ENCODE results near the gene GPR39.

The GPR39 gene

DNA sequence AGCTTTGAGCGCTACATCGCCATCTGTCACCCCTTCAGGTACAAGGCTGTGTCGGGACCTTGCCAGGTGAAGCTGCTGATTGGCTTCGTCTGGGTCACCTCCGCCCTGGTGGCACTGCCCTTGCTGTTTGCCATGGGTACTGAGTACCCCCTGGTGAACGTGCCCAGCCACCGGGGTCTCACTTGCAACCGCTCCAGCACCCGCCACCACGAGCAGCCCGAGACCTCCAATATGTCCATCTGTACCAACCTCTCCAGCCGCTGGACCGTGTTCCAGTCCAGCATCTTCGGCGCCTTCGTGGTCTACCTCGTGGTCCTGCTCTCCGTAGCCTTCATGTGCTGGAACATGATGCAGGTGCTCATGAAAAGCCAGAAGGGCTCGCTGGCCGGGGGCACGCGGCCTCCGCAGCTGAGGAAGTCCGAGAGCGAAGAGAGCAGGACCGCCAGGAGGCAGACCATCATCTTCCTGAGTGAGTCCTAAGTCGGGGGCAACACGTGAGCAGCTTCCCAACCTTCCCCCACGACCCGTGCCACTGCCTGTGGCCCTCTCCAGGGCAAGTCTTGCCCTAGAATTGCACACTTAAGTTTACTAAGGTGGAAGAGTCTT is 928 bp downstream of the GPR39 start:
- Mint-ChIP-seq H3K9me3 (peaks cover 10% of the 10 kb centered on the region), H3K4me3 (no peak overlapping the region), H3K4me1 (no peaks in the 10 kb centered on the region), H3K27me3 (peaks cover 11% of the 10 kb centered on the region), H3K36me3 (ENCODE audit: insufficient read depth) (no peaks in the 10 kb centered on the region), H3K27ac (ENCODE audit: low read depth) (no peak overlapping the region)
- no peak for DNase-seq (ENCODE audit: low spot score in 2 of 2)
- ATAC-seq (replicated peaks; ENCODE audit: extremely low read depth, poor library complexity, severe bottlenecking) = no peak

DNA sequence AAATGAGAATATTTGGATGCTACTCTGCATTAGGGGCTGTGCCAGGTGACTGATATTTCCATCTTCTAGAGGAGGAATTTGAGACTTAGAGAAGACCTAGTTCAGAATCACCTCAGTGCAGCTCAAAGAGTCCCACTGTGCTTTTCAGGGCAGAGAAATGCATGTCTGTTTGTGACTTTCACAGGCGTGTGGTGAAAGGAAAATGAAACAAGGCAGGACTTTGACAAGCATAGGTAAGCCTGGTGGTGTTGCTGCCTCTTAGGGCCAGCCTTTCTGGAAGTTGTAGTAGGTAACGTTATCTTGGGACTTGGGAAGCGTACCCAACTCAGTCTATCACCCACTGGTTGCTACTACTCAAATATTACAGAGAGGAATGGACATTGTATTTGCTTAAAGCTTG is 2.6 kb downstream of the GPR39 start:
- no peaks in the 10 kb centered on the region for H3K36me3 Mint-ChIP-seq (ENCODE audit: insufficient read depth)
- no peaks in the 10 kb centered on the region for H3K4me1 Mint-ChIP-seq
- no peak overlapping the region for H3K27ac Mint-ChIP-seq (ENCODE audit: low read depth)
- no peak overlapping the region for H3K4me3 Mint-ChIP-seq
- DNase-seq (ENCODE audit: low spot score in 2 of 2) = no peak
- peaks cover 11% of the 10 kb centered on the region for H3K27me3 Mint-ChIP-seq
- peaks cover 20% of the 10 kb centered on the region for H3K9me3 Mint-ChIP-seq
- no peak for ATAC-seq (replicated peaks; ENCODE audit: extremely low read depth, poor library complexity, severe bottlenecking)

DNA sequence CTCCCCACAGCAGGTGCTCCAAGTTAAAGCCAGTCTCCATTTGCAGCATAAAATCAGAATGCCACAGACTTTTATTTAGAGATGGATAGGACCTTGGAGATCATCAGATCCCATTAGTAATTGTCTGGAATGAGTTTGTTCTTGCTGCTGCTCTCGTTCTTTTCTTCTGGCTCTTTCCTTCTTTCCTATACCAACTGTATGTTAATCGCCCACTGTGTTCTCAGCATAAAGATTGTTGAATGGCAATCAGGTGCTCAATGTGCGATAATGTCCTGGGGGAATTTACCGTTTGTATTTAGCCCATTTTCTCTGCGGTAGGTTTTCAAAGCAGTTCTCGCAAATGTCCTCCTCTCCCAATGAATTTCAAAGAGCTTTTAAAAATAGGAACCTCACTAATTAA is 3.3 kb downstream of the GPR39 start:
- ATAC-seq (replicated peaks; ENCODE audit: extremely low read depth, poor library complexity, severe bottlenecking) = no peak
- no peak for DNase-seq (ENCODE audit: low spot score in 2 of 2)
- H3K27me3 Mint-ChIP-seq = peaks cover 11% of the 10 kb centered on the region
- no peak overlapping the region for H3K4me3 Mint-ChIP-seq
- H3K9me3 Mint-ChIP-seq = peaks cover 20% of the 10 kb centered on the region
- H3K4me1 Mint-ChIP-seq = no peaks in the 10 kb centered on the region
- no peaks in the 10 kb centered on the region for H3K36me3 Mint-ChIP-seq (ENCODE audit: insufficient read depth)
- H3K27ac Mint-ChIP-seq (ENCODE audit: low read depth) = no peak overlapping the region

DNA sequence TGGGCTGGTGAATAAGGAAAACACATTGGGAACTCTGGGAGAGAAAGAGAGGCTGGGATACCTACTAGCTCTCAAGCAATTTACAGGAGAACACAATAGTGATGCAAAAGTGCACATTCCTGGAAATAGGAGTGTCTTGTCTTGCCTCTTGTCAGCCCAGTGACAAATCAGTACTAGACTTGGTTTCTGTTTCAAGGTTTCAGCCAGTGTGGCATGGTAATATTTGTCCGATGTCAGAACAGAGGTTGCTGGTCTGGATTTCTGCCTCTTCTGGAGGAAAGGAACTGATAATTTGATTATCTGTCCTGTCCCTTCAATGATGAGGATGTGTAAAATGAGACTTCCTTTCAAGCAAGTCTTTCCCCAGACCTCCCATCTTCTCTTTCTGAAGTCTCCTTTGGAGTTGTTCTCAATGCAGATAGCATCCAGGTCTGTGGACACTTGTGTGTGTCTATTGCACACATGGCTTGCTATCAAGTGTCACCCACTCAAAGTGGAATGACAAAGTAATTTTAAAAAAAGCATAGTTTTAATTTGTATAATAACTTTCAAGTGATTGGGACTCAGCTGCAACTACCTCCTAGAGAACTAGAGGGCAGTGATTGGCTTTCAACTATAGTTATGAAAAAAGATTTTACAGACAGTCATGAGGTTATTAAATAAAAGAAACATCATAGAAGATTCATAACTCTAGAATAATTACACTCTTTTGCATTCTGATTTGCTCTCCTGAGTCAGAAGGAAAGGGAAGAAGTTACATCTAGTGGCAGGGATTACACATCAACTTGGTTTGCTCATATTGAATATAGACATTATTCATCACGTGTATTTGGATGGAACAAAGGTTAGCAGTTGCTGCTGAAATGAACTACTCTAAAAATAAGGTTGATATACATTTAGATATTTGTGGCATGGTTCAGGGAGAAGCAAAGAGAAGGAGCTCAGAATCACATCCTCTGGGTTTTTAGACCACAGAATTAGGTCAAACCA is 4.5 kb downstream of the GPR39 start:
- ATAC-seq (replicated peaks; ENCODE audit: extremely low read depth, poor library complexity, severe bottlenecking) (no peak), DNase-seq (ENCODE audit: low spot score in 2 of 2) (no peak)
- no peaks in the 10 kb centered on the region for H3K4me1 Mint-ChIP-seq
- no peak overlapping the region for H3K4me3 Mint-ChIP-seq
- H3K27ac Mint-ChIP-seq (ENCODE audit: low read depth) = no peak overlapping the region
- peaks cover 20% of the 10 kb centered on the region for H3K9me3 Mint-ChIP-seq
- H3K27me3 Mint-ChIP-seq = peaks cover 11% of the 10 kb centered on the region
- H3K36me3 Mint-ChIP-seq (ENCODE audit: insufficient read depth) = no peaks in the 10 kb centered on the region

DNA sequence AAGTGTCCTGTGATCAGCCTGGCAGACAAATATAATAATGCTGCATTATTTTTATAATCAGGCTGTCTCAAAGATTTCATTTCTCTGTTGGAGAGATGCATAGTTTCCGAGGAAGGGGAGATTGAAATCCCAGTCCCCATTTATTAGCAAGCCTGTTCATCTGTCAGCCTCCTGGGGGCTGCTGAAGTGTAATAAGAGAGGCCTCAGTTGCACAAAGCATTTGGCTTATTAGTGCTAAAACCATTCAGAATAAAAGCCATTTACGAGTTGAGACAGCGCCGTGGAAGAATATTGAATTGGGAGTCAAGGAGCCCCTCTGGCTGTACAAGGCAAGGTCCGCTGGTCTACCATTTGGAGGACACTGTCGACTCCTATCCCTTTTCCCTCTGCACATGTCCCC is 6.1 kb downstream of the GPR39 start:
- peaks cover 7% of the 10 kb centered on the region for H3K27me3 Mint-ChIP-seq
- H3K4me3 Mint-ChIP-seq = no peak overlapping the region
- no peak overlapping the region for H3K27ac Mint-ChIP-seq (ENCODE audit: low read depth)
- ATAC-seq (replicated peaks; ENCODE audit: extremely low read depth, poor library complexity, severe bottlenecking) (no peak), DNase-seq (ENCODE audit: low spot score in 2 of 2) (no peak)
- H3K36me3 Mint-ChIP-seq (ENCODE audit: insufficient read depth) = no peaks in the 10 kb centered on the region
- no peaks in the 10 kb centered on the region for H3K4me1 Mint-ChIP-seq
- H3K9me3 Mint-ChIP-seq = peaks cover 18% of the 10 kb centered on the region

DNA sequence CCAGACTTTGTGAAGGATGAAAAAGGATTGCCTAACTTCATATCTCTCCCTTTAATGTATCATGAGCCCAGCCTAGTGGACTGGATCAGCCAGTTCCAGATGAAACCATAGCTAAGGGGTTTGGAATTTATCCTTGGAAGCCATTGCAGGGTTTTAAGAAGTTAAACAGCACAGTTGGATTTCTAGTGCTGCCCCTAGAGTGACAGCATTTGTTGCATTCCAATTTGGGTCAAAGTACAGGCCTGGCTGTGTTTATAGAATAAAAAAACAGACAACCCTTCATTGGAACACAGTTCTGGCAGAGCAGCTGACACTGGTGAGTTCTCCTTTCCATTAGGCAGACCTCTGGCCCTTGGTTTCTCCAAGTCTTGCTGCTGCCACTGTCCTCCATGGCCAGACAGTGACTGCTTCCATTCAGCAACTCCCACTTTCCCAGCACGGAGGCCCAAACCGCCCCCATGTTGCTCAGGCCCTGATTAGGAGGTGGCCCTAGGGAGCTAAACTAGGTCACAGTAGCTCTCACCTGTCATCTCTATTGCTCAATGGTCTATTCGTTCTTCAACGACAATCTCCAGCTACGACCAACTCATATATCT is 8.0 kb downstream of the GPR39 start:
- H3K27ac Mint-ChIP-seq (ENCODE audit: low read depth) = no peak overlapping the region
- DNase-seq (ENCODE audit: low spot score in 2 of 2) (no peak), ATAC-seq (replicated peaks; ENCODE audit: extremely low read depth, poor library complexity, severe bottlenecking) (no peak)
- peaks cover 16% of the 10 kb centered on the region for H3K9me3 Mint-ChIP-seq
- no peaks in the 10 kb centered on the region for H3K36me3 Mint-ChIP-seq (ENCODE audit: insufficient read depth)
- no peak overlapping the region for H3K4me3 Mint-ChIP-seq
- no peaks in the 10 kb centered on the region for H3K27me3 Mint-ChIP-seq
- H3K4me1 Mint-ChIP-seq = no peaks in the 10 kb centered on the region

DNA sequence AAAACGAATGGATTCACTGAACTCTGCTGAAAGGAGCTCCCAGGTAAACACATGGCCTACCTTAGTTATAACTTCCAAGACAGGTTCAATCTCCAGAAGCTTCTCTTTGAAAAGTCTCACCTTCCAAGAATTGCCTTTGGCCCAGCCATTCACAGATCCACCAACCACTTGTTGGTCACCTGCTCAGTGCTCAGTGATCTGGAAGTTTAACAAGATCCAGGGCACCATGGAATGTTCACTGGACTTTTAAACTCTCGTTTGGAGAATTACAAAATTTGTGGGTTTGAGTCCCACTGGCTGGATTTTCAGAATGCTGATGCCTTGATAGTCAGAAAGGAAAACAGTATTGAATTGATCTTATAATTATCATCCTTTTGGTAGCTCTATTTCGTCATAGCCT is 9.4 kb downstream of the GPR39 start:
- ATAC-seq (replicated peaks; ENCODE audit: extremely low read depth, poor library complexity, severe bottlenecking) (no peak), DNase-seq (ENCODE audit: low spot score in 2 of 2) (no peak)
- Mint-ChIP-seq H3K4me3 (no peak overlapping the region), H3K27ac (ENCODE audit: low read depth) (no peak overlapping the region), H3K27me3 (no peaks in the 10 kb centered on the region), H3K9me3 (peaks cover 21% of the 10 kb centered on the region), H3K36me3 (ENCODE audit: insufficient read depth) (no peaks in the 10 kb centered on the region), H3K4me1 (no peaks in the 10 kb centered on the region)

DNA sequence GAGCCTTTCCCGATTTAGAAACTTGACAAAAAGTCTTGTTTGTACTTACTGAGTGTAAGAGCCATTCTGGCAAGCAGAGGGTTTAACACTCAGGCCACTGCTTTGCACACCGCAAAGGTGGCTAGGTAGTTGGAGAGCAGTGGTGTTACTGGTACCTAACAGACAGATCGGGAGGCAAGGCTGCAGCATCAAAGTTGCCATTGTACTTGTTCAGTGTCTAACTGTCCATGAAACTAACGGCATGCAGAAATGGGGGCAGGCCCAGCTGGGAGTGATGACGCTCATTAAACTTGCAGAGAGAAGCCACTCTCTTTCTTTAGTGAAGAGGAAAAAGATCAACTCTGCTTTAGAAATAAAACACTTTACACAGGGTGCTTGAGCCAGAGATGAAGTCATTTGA is 10.1 kb downstream of the GPR39 start:
- ATAC-seq (replicated peaks; ENCODE audit: extremely low read depth, poor library complexity, severe bottlenecking) (no peak), DNase-seq (ENCODE audit: low spot score in 2 of 2) (no peak)
- no peak overlapping the region for H3K4me3 Mint-ChIP-seq
- H3K27me3 Mint-ChIP-seq = no peaks in the 10 kb centered on the region
- H3K9me3 Mint-ChIP-seq = peaks cover 17% of the 10 kb centered on the region
- H3K27ac Mint-ChIP-seq (ENCODE audit: low read depth) = no peak overlapping the region
- H3K36me3 Mint-ChIP-seq (ENCODE audit: insufficient read depth) = no peaks in the 10 kb centered on the region
- H3K4me1 Mint-ChIP-seq = no peaks in the 10 kb centered on the region

DNA sequence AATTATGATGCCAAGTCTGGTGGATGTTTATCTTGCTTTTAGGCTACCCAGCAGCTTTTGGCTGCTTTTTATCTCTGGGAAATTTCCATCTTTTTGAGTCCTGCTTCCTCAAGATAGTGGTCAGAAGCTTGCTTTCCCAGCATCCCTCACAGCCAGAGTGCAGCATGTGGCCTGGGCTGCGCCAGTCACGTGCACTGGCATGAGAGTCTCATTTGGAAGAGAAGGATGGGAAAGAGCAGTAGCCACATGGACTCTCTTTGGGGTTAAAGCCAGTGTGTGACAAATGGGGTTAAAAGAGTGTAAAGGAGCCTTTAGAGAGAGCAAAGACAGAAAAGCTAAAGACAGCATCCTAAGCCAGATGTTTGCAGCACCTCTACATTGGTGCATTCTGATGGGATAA is 12.7 kb downstream of the GPR39 start:
- ATAC-seq (replicated peaks; ENCODE audit: extremely low read depth, poor library complexity, severe bottlenecking) = no peak
- peaks cover 15% of the 10 kb centered on the region for H3K9me3 Mint-ChIP-seq
- no peaks in the 10 kb centered on the region for H3K27me3 Mint-ChIP-seq
- H3K4me1 Mint-ChIP-seq = no peaks in the 10 kb centered on the region
- H3K27ac Mint-ChIP-seq (ENCODE audit: low read depth) = no peak overlapping the region
- H3K36me3 Mint-ChIP-seq (ENCODE audit: insufficient read depth) = no peaks in the 10 kb centered on the region
- DNase-seq (ENCODE audit: low spot score in 2 of 2) = no peak
- no peak overlapping the region for H3K4me3 Mint-ChIP-seq

DNA sequence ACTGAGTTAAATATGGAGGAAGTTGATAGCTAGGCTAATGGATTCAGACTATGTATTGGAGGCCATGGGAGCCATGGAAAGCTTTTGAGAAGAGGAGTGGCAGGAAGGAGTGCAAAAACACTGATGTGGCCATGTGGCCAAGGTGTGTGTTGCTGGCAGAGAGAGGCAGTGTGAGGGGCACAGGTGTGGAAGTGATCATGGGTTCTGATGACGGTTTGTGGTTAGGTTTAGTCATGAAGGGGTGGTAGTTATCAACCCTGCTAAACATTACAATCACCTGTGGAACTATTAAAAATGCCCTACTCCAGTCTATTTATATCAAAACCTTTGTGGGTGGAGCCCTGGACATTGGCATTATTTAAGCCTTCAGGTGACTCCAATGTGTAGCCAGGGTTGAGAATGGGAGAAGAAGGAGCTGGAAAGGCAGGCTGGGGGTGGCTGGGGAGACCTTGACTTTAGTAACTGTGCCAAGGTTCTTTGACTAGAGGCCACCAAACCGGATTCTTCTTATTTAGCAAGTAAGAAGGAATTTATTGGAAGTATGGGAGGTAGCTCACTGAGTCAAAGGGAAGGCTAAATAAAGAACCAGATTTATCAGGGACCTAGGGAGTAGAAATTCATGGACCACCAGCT is 13.5 kb downstream of the GPR39 start:
- H3K36me3 Mint-ChIP-seq (ENCODE audit: insufficient read depth) = no peaks in the 10 kb centered on the region
- ATAC-seq (replicated peaks; ENCODE audit: extremely low read depth, poor library complexity, severe bottlenecking) = no peak
- H3K4me1 Mint-ChIP-seq = no peaks in the 10 kb centered on the region
- H3K27me3 Mint-ChIP-seq = no peaks in the 10 kb centered on the region
- no peak overlapping the region for H3K4me3 Mint-ChIP-seq
- no peak overlapping the region for H3K27ac Mint-ChIP-seq (ENCODE audit: low read depth)
- DNase-seq (ENCODE audit: low spot score in 2 of 2) = no peak
- H3K9me3 Mint-ChIP-seq = peaks cover 15% of the 10 kb centered on the region

DNA sequence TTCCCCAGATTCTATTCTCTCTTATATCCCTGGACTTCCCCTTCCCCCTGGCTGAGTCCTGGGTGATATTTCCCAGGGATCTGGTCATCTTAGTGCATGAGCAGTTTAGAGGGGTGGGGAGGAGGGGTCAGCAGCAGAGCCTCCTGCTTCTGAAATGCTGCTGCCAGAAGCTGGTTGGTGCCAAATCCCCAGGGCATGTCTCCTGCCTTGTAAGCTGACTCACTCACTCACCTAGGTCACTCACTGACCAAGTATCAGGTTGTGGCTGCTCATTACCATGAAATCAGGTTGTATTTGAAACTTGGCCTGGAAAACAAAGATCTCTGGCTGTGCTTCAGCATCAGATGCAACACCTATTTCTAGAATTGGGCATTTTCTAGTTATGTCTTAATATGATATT is 14.3 kb downstream of the GPR39 start:
- no peak for DNase-seq (ENCODE audit: low spot score in 2 of 2)
- Mint-ChIP-seq H3K4me1 (no peaks in the 10 kb centered on the region), H3K27ac (ENCODE audit: low read depth) (no peak overlapping the region), H3K27me3 (no peaks in the 10 kb centered on the region), H3K4me3 (no peak overlapping the region), H3K36me3 (ENCODE audit: insufficient read depth) (no peaks in the 10 kb centered on the region), H3K9me3 (peaks cover 15% of the 10 kb centered on the region)
- ATAC-seq (replicated peaks; ENCODE audit: extremely low read depth, poor library complexity, severe bottlenecking) = no peak

DNA sequence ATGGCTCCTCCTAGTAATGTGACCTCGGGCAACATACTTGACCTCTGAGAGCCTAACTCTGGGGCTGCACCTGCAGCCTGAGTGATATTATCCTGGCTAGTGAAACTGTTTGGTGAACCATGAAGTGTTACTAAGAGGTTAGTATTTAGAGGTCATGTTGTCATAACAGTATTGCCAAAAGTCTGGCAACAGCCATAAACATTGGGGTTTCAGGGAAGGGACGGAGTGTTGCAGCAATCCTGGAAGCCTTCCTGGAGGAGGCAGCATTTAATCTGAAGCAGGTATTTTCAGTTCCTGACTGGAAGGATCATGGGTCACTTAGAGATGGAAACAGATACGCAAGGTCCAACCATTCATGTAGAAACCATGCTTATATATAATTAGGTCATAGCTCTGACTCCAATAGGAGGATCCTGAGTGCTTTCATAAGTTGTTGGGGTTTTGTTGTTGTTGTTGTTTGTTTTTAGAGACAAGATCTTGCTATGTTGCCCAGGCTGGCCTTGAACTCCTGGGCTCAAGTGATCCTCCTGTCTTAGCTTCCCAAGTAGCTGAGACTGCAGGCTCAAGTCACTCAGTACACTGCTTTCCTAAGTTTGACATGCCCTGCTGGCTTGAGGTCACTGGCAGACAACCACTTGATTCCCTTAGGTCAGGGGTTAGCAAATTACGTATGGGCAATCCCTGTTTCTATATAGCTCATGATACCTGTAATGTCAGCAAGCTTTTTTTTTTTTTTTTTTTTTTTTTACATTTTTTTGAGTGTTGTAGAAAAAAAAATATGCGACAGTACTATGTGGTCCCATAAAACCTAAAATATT is 21.5 kb downstream of the GPR39 start:
- Mint-ChIP-seq H3K4me1 (no peaks in the 10 kb centered on the region), H3K27me3 (no peaks in the 10 kb centered on the region), H3K27ac (ENCODE audit: low read depth) (no peak overlapping the region), H3K9me3 (peaks cover 9% of the 10 kb centered on the region), H3K36me3 (ENCODE audit: insufficient read depth) (no peaks in the 10 kb centered on the region), H3K4me3 (no peak overlapping the region)
- DNase-seq (ENCODE audit: low spot score in 2 of 2) = no peak
- ATAC-seq (replicated peaks; ENCODE audit: extremely low read depth, poor library complexity, severe bottlenecking) = no peak
